ENCODE data around the gene SORT1.

- TF ChIP-seq ZFP30 (CRISPR knock-in tag; IDR thresholded peaks at IDR 0.05): no peak
- TF ChIP-seq, protein P1, sequence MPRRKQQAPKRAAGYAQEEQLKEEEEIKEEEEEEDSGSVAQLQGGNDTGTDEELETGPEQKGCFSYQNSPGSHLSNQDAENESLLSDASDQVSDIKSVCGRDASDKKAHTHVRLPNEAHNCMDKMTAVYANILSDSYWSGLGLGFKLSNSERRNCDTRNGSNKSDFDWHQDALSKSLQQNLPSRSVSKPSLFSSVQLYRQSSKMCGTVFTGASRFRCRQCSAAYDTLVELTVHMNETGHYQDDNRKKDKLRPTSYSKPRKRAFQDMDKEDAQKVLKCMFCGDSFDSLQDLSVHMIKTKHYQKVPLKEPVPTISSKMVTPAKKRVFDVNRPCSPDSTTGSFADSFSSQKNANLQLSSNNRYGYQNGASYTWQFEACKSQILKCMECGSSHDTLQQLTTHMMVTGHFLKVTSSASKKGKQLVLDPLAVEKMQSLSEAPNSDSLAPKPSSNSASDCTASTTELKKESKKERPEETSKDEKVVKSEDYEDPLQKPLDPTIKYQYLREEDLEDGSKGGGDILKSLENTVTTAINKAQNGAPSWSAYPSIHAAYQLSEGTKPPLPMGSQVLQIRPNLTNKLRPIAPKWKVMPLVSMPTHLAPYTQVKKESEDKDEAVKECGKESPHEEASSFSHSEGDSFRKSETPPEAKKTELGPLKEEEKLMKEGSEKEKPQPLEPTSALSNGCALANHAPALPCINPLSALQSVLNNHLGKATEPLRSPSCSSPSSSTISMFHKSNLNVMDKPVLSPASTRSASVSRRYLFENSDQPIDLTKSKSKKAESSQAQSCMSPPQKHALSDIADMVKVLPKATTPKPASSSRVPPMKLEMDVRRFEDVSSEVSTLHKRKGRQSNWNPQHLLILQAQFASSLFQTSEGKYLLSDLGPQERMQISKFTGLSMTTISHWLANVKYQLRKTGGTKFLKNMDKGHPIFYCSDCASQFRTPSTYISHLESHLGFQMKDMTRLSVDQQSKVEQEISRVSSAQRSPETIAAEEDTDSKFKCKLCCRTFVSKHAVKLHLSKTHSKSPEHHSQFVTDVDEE (CRISPR knock-in tag; IDR thresholded peaks at IDR 0.05): no peak
- 0 out of 2 replicates have a peak, but pooled peaks have one; percentile 16 for TF ChIP-seq SNAI2 (CRISPR knock-in tag; IDR thresholded peaks at IDR 0.05)
- no peak for TF ChIP-seq PPARA (CRISPR knock-in tag; IDR thresholded peaks at IDR 0.05; ENCODE audit: borderline replicate concordance)
- no peak for TF ChIP-seq ZNF8 (CRISPR knock-in tag; IDR thresholded peaks at IDR 0.05)
- no peak for TF ChIP-seq ESRRG (CRISPR knock-in tag; IDR thresholded peaks at IDR 0.05)
- TF ChIP-seq, protein P2, sequence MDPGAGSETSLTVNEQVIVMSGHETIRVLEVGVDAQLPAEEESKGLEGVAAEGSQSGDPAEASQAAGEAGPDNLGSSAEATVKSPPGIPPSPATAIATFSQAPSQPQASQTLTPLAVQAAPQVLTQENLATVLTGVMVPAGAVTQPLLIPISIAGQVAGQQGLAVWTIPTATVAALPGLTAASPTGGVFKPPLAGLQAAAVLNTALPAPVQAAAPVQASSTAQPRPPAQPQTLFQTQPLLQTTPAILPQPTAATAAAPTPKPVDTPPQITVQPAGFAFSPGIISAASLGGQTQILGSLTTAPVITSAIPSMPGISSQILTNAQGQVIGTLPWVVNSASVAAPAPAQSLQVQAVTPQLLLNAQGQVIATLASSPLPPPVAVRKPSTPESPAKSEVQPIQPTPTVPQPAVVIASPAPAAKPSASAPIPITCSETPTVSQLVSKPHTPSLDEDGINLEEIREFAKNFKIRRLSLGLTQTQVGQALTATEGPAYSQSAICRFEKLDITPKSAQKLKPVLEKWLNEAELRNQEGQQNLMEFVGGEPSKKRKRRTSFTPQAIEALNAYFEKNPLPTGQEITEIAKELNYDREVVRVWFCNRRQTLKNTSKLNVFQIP (CRISPR knock-in tag; IDR thresholded peaks at IDR 0.05; ENCODE audit: borderline replicate concordance, low read depth): no peak
- TF ChIP-seq RARB (CRISPR knock-in tag; IDR thresholded peaks at IDR 0.05): no peak
- TF ChIP-seq BACH2 (CRISPR knock-in tag; IDR thresholded peaks at IDR 0.05; ENCODE audit: borderline replicate concordance): no peak
Measured at GRCh38 chr1:109282952-109283747, 114.6 kb downstream of the SORT1 start, which contains the start of gene PSRC1.

Data from SK-N-SH treated with all-trans-retinoic acid at 6 μM for 48 hours (cell line).